Heart left ventricle (tissue), 16 donors: Measurements from ENCODE around the gene RPL3. TPM values are rescaled to one million over a fixed set of nuclear protein-coding genes. Genes with fewer than 3 reads are reported as not detected.
A peak's percentile ranks its signal among the peaks of the same experiment; 100 is the strongest.

ENCODE experiments used
- ATAC-seq, 4 donors: fragments of 200-7000 bp; cut with Tn5 transposase; one replicate each; pipeline ENCODE4 v1.9.1; 2020 to 2022; ENCODE audit warnings: moderate library complexity in 4 of 4, mild to moderate bottlenecking in 3 of 4, moderate number of reproducible peaks in 1 of 4
- DNase-seq, 5 donors: peaks; one replicate each; pipeline ENCODE4 v3.0.0-alpha.2; 2020
- H3K27ac ChIP-seq, 12 donors: fragments of 200-600 bp; sonication (generic) in 4 of 12; one replicate each; pipeline versions ENCODE4 v1.5.0 to v1.8.0; 2016 to 2022; ENCODE audit warnings: mild to moderate bottlenecking in 2 of 12
- H3K27me3 ChIP-seq, 9 donors: fragments of 200-600 bp; sonication (generic) in 2 of 9; one replicate each; pipeline versions ENCODE4 v1.5.1 to v1.8.0; 2016 to 2022; ENCODE audit warnings: mild to moderate bottlenecking in 3 of 9
- H3K36me3 ChIP-seq, 9 donors: fragments of 200-600 bp; sonication (generic) in 2 of 9; one replicate each; pipeline versions ENCODE4 v1.5.0 to v1.8.0; 2018 to 2022; ENCODE audit warnings: mild to moderate bottlenecking in 2 of 9
- H3K4me1 ChIP-seq, 12 donors: fragments of 200-600 bp; sonication (generic) in 4 of 12; one replicate each; pipeline versions ENCODE4 v1.5.0 to v1.8.0; 2016 to 2022; ENCODE audit warnings: mild to moderate bottlenecking in 3 of 12
- H3K4me3 ChIP-seq, 12 donors: fragments of 200-600 bp; sonication (generic) in 4 of 12; one replicate each; pipeline versions ENCODE4 v1.5.0 to v1.8.0; 2017 to 2022; ENCODE audit warnings: mild to moderate bottlenecking in 9 of 12, moderate library complexity in 4 of 12
- H3K9me3 ChIP-seq, 12 donors: fragments of 200-600 bp; sonication (generic) in 4 of 12; one replicate each; pipeline versions ENCODE4 v1.5.0 to v1.8.0; 2016 to 2022; ENCODE audit warnings: mild to moderate bottlenecking in 1 of 12
- CTCF ChIP-seq, 12 donors: fragments of 200-600 bp; sonication (generic) in 4 of 12; IDR thresholded peaks; one replicate each; pipeline versions ENCODE4 v1.5.0 to v1.8.0; 2018 to 2022; ENCODE audit warnings: antibody characterized with exemption in 12 of 12, mild to moderate bottlenecking in 5 of 12
- POLR2A ChIP-seq, 2 donors: fragments of 450-650 bp; IDR thresholded peaks; one replicate each; pipeline ENCODE4 v1.6.1; 2017; ENCODE audit warnings: antibody characterized with exemption in 2 of 2, mild to moderate bottlenecking in 2 of 2, moderate library complexity in 2 of 2
- WGBS, 4 donors: extraction: QIAGEN DNeasy Blood & Tissue Kit in 2 of 4; methylation state at CpG; one replicate each; pipeline versions ENCODE4 v1.1.5 to v1.1.7; 2013 to 2018; 5-methylcytosine and 5-hydroxymethylcytosine counted together
- intact Hi-C, 10 donors: fragments of 100-400 bp; cut with DNase I; formaldehyde crosslinking; loops; one replicate each; pipeline versions ENCODE4 v1.11.1 to v1.14.2; 2022
- polyA plus RNA-seq, 2 donors: library from polyadenylated mRNA; stranded (reverse); fragments of 200-250 nt; gene quantifications; one replicate each; pipeline ENCODE4 v1.2.3, GENCODE V29; 2013
- total RNA-seq, 9 donors: library from RNA; depleted of rRNA in 2 of 9; stranded (reverse); fragments of >200 nt in 2 of 9; fragmentation: NEBNext Ultra II Directional in 3 of 9; extraction: Animal tissue kit (Norgen Biotek cat#: 25700) in 3 of 9; gene quantifications; one replicate each; pipeline versions ENCODE4 v1.1.0 to v1.2.4, GENCODE V29; 2016 to 2023
- donor health status: ischemic (EF 13 %, LVEDD 7.1; RV severe dilation, severe dysfunction).
- donor health status: healthy with polysubstance abuse.
- donor health status: DM: no; HTN: yes; CAD: no.
- donor health status: DM: no; HTN: no; CAD: no.
- donor health status: ischemic (EF 25% LVEDD 6.9; RV normal size, moderate dysfunction).
- donor health status: ischemic (EF 25% LVEDD 5.7; RV mildly dilated, moderate dysfunction).
- donor health status: healthy.
- donor health status: DM: yes; HTN: yes; CAD: no.
- donor health status: ischemic (EF 35%, LVEDD 5.7; RV mildly dilated, moderate dysfunction).
- donor health status: nonischemic (EF 11% LVEDD 7.7; RV severe dilation, severe dysfunction).
- donor health status: DM: yes; HTN: yes; CAD: no.
- donor health status: PGD.
- donor health status: ischemic (EF 29% LVEDD 5.4; RV normal size, mild dysfunction).
- donor health status: nonischemic (EF 23%, LVEDD 6.1; RV moderate dilation, normal function).

Gene RPL3
- total and polyA plus RNA-seq, 11 donors = 237 to 1,765 (median 336) TPM

GRCh38 chr22:39292031-39292462 is 27.4 kb downstream of the RPL3 start:
- H3K27ac ChIP-seq = peak overlapping the region; percentile 47 to 94 (median 84)
- H3K27me3 ChIP-seq = no peaks in the 10 kb centered on the region
- peak in 1 of 4 donors; percentile 2 for ATAC-seq
- TF ChIP-seq POLR2A (IDR thresholded peaks at IDR 0.05) (no peak), CTCF (IDR thresholded peaks at IDR 0.05) (no peak)
- no peak for DNase-seq
- no peaks in the 10 kb centered on the region for H3K36me3 ChIP-seq
- peaks cover 18 to 48% (median 35%) of the 10 kb centered on the region in 12 donors for H3K4me1 ChIP-seq
- intact Hi-C loops = loop anchor here in 5 of 10 donors (2.0 to 5.0 kb wide), 4 partner anchors 13 to 55 kb away; partner anchors contain the start of gene PDGFB (in 2 of the 5)
- H3K9me3 ChIP-seq = no peaks in the 10 kb centered on the region
- H3K4me3 ChIP-seq = no peak overlapping the region
- WGBS, 4 donors = 63 to 69% (median 67%) methylated on average over 15 to 19 of the region's 19 CpGs

GRCh38 chr22:39291523-39291922 is 27.9 kb downstream of the RPL3 start:
- no peak for DNase-seq
- peak overlapping the region in 11 of 12 donors; percentile 66 to 94 (median 84) for H3K27ac ChIP-seq
- peaks cover 14 to 46% (median 31%) of the 10 kb centered on the region in 12 donors for H3K4me1 ChIP-seq
- TF ChIP-seq CTCF (IDR thresholded peaks at IDR 0.05) = no peak
- no peak for TF ChIP-seq POLR2A (IDR thresholded peaks at IDR 0.05)
- H3K9me3 ChIP-seq = no peaks in the 10 kb centered on the region
- no peak overlapping the region for H3K4me3 ChIP-seq
- H3K36me3 ChIP-seq = no peaks in the 10 kb centered on the region
- WGBS, 4 donors = 75 to 88% (median 81%) methylated on average over 10 of the region's 10 CpGs
- no peaks in the 10 kb centered on the region for H3K27me3 ChIP-seq
- intact Hi-C loops = loop anchor here in 5 of 10 donors (5.0 kb wide), 3 partner anchors 44 to 54 kb away; partner anchors contain the start of gene PDGFB (in 2 of the 5)
- no peak for ATAC-seq

GRCh38 chr22:39290724-39291161 is 28.7 kb downstream of the RPL3 start:
- Histone ChIP-seq H3K36me3 (no peaks in the 10 kb centered on the region), H3K27me3 (no peaks in the 10 kb centered on the region), H3K4me1 (peaks cover 14 to 53% (median 31%) of the 10 kb centered on the region in 12 donors), H3K9me3 (no peaks in the 10 kb centered on the region), H3K4me3 (no peak overlapping the region), H3K27ac (peak overlapping the region in 10 of 12 donors; percentile 32 to 91 (median 84))
- 19 to 24% (median 21%) methylated on average over 12 to 17 of the region's 17 CpGs for WGBS, 4 donors
- intact Hi-C loops = loop anchor here in 5 of 10 donors (5.0 kb wide), 3 partner anchors 43 to 53 kb away; partner anchors contain the start of gene PDGFB (in 2 of the 5)
- TF ChIP-seq CTCF (IDR thresholded peaks at IDR 0.05) (peak in 1 of 12 donors; percentile 8), POLR2A (IDR thresholded peaks at IDR 0.05) (no peak)
- ATAC-seq (peak; percentile 66 to 87 (median 80)), DNase-seq (peak; percentile 85 to 92 (median 88))

GRCh38 chr22:39289975-39290720 is 29.3 kb downstream of the RPL3 start:
- DNase-seq (no peak), ATAC-seq (no peak)
- H3K4me3 ChIP-seq = no peak overlapping the region
- TF ChIP-seq POLR2A (IDR thresholded peaks at IDR 0.05) (no peak), CTCF (IDR thresholded peaks at IDR 0.05) (no peak)
- peak overlapping the region in 9 of 12 donors; percentile 66 to 91 (median 84) for H3K27ac ChIP-seq
- WGBS, 4 donors = 86 to 91% (median 88%) methylated on average over 13 to 16 of the region's 16 CpGs
- H3K36me3 ChIP-seq = no peaks in the 10 kb centered on the region
- H3K9me3 ChIP-seq = peaks cover 0 to 2% (median 0%) of the 10 kb centered on the region in 12 donors
- intact Hi-C loops = loop anchor here in 5 of 10 donors (5.0 kb wide), 3 partner anchors 43 to 53 kb away; partner anchors contain the start of gene PDGFB (in 2 of the 5)
- no peaks in the 10 kb centered on the region for H3K27me3 ChIP-seq
- H3K4me1 ChIP-seq = peaks cover 14 to 54% (median 31%) of the 10 kb centered on the region in 12 donors
